Activated gamma-delta T cell treated with Interleukin-2 at 50 U/mL for 16 hours (primary cell): ENCODE measurements around the gene CCDC142.

Experiments
- DNase-seq: peaks from one replicate; pipeline ENCODE4 v3.0.0-alpha.2; 2020

The CCDC142 gene

GRCh38 chr2:74482801-74483674 lies at the start of gene CCDC142, which contains the start of gene TTC31:
TSS of gene CCDC142 (minus strand) at chr2:74482998. CDS start at chr2:74482837, 161 bp downstream.
TSS of gene TTC31 (plus strand) at chr2:74483081. CDS start at chr2:74483096, 15 bp downstream.
- peak; percentile 93 for DNase-seq

GRCh38 chr2:74532222-74532621 lies 49.4 kb upstream of the CCDC142 start:
- DNase-seq: no peak

GRCh38 chr2:74531666-74532065 lies 48.9 kb upstream of the CCDC142 start:
- no peak for DNase-seq

- peak; percentile 42 for DNase-seq
Observed at GRCh38 chr2:74530239-74531187, 47.7 kb upstream of the CCDC142 start.

GRCh38 chr2:74529357-74530238 lies 46.8 kb upstream of the CCDC142 start, which contains the start of the genes AUP1 and HTRA2:
TSS of gene AUP1 (minus strand) at chr2:74529706. CDS start at chr2:74529629, 77 bp downstream.
TSS of gene HTRA2 (plus strand) at chr2:74529933. CDS start at chr2:74530007, 74 bp downstream.
- DNase-seq: peak; percentile 81

- DNase-seq: no peak
Observed at GRCh38 chr2:74528600-74529356, 46.0 kb upstream of the CCDC142 start.

GRCh38 chr2:74527741-74528140 lies 44.9 kb upstream of the CCDC142 start:
- DNase-seq: no peak

- DNase-seq: no peak
Observed at GRCh38 chr2:74526649-74527230, 43.9 kb upstream of the CCDC142 start.

- DNase-seq: no peak
Observed at GRCh38 chr2:74525717-74526648, 43.2 kb upstream of the CCDC142 start, which contains the start of gene DQX1. TSS of gene DQX1 (minus strand) at chr2:74526231. CDS start at chr2:74525729, 502 bp downstream.

GRCh38 chr2:74524955-74525716 lies 42.3 kb upstream of the CCDC142 start:
- no peak for DNase-seq

GRCh38 chr2:74524005-74524404 lies 41.2 kb upstream of the CCDC142 start:
- DNase-seq: no peak

- no peak for DNase-seq
Observed at GRCh38 chr2:74522516-74522915, 39.7 kb upstream of the CCDC142 start.

GRCh38 chr2:74516650-74517049 lies 33.9 kb upstream of the CCDC142 start:
- no peak for DNase-seq

GRCh38 chr2:74515981-74516633 lies 33.3 kb upstream of the CCDC142 start:
- DNase-seq: peak; percentile 63

GRCh38 chr2:74515271-74515980 lies 32.6 kb upstream of the CCDC142 start:
- no peak for DNase-seq

GRCh38 chr2:74514368-74515270 lies 31.8 kb upstream of the CCDC142 start, which contains the start of gene TLX2:
TSS of gene TLX2 (plus strand) at chr2:74514450. CDS start at chr2:74514807, 357 bp downstream.
- no peak for DNase-seq
